GM12878 (cell line): ENCODE data around the gene ILF2.

Experiments used
- CTCF ChIP-seq, 3 experiments: IDR thresholded peaks in 2 of 3; conservative IDR thresholded peaks in 1 of 3; 2 replicates each; pipeline ENCODE4 v1.5.1; 2011; ENCODE audit warnings: low read depth in 3 of 3, low read length in 3 of 3, mild to moderate bottlenecking in 3 of 3, control low read depth in 2 of 3, moderate library complexity in 2 of 3, inconsistent platforms in 1 of 3, mixed read lengths in 1 of 3; ENCODE audit not compliant: control insufficient read depth in 2 of 3, insufficient read depth in 1 of 3; ENCODE audit errors: extremely low read depth in 1 of 3
- FOXK2 ChIP-seq: fragments of 450-650 bp; IDR thresholded peaks from 2 replicates; pipeline ENCODE4 v1.6.1; 2017; ENCODE audit warnings: mild to moderate bottlenecking, moderate library complexity

GRCh38 chr1:153633161-153633753 is 37.5 kb downstream of the ILF2 start:
- no peak for TF ChIP-seq CTCF (IDR thresholded peaks at IDR 0.05 in 2 of 3, conservative IDR thresholded peaks at IDR 0.05 in 1 of 3; ENCODE audit: control insufficient read depth in 2 of 3, extremely low read depth in 1 of 3, insufficient read depth in 1 of 3, low read depth in 3 of 3, low read length in 3 of 3)
- TF ChIP-seq FOXK2 = no peak
